IMR-90 (cell line): ENCODE results near the gene OPN4. TPM values are rescaled to one million over a fixed set of nuclear protein-coding genes. Genes with fewer than 3 reads are reported as not detected.

Source experiments
- ATAC-seq: fragments of 200-7000 bp; cut with Tn5 transposase; 2 replicates; pipeline ENCODE4 v1.9.1; 2020; ENCODE audit warnings: low read depth, mild to moderate bottlenecking, moderate library complexity
- BruUV-seq: library from RNA; stranded (reverse); fragments of 400-500 nt; replicated peaks from 2 replicates; lab custom pipeline; 2021; lab: Mats Ljungman, UMichigan
- CTCF ChIA-PET: fragments of 300-600 bp; formaldehyde crosslinking; extraction: SDS; loops from one replicate; lab custom pipeline; 2021; ENCODE audit warnings: antibody characterized with exemption; lab: Yijun Ruan, JAX
- POLR2A ChIA-PET: fragments of 300-600 bp; sonication (Branson Sonifier 250); formaldehyde crosslinking; loops from one replicate; lab custom pipeline; 2022; ENCODE audit warnings: antibody characterized with exemption; ENCODE audit not compliant: unreplicated experiment; lab: Charles Lee
- DNase-seq: peaks from one replicate; pipeline ENCODE4 v3.0.0; 2013
- H2AFZ ChIP-seq: replicated peaks from 2 replicates; pipeline ENCODE3; 2013; ENCODE audit warnings: low read length, mild to moderate bottlenecking; ENCODE audit not compliant: poor library complexity
- H2AK5ac ChIP-seq: 2 replicates; pipeline ENCODE4 v1.6.1; 2013; ENCODE audit warnings: low read depth, low read length, inconsistent platforms
- H2AK9ac ChIP-seq: replicated peaks from 2 replicates; pipeline ENCODE3; 2013; ENCODE audit warnings: mild to moderate bottlenecking, low read depth, low read length, moderate library complexity; ENCODE audit not compliant: poor library complexity
- H2BK120ac ChIP-seq: 2 replicates; pipeline ENCODE4 v1.6.1; 2013; ENCODE audit warnings: low read depth, low read length, inconsistent platforms
- H2BK15ac ChIP-seq: 3 replicates; pipeline ENCODE4 v1.6.1; 2013; ENCODE audit warnings: low read depth, low read length, inconsistent platforms
- H2BK20ac ChIP-seq: 2 replicates; pipeline ENCODE4 v1.6.1; 2013; ENCODE audit warnings: low read depth, mild to moderate bottlenecking, inconsistent platforms, low read length, moderate library complexity
- H2BK5ac ChIP-seq: 2 replicates; pipeline ENCODE4 v1.6.1; 2013; ENCODE audit warnings: mild to moderate bottlenecking, low read depth, low read length, inconsistent platforms; ENCODE audit not compliant: poor library complexity, severe bottlenecking
- H3K14ac ChIP-seq: replicated peaks from 2 replicates; pipeline ENCODE4 v1.6.1; 2013; ENCODE audit warnings: low read depth, low read length, inconsistent platforms
- H3K18ac ChIP-seq: 2 replicates; pipeline ENCODE4 v1.6.1; 2013; ENCODE audit warnings: low read depth, low read length, control low read depth
- H3K23ac ChIP-seq: 2 replicates; pipeline ENCODE4 v1.6.1; 2013; ENCODE audit warnings: low read depth, low read length, inconsistent platforms
- H3K27ac ChIP-seq: 2 replicates; pipeline ENCODE4 v1.5.1; 2013; ENCODE audit warnings: mild to moderate bottlenecking, control low read depth, low read length; ENCODE audit not compliant: insufficient read depth
- H3K27me3 ChIP-seq: 2 replicates; pipeline ENCODE4 v1.6.1; 2013; ENCODE audit warnings: low read length; ENCODE audit not compliant: control insufficient read depth, insufficient read depth
- H3K36me3 ChIP-seq: 2 replicates; pipeline ENCODE4 v1.6.1; 2013; ENCODE audit warnings: low read length, mixed read lengths; ENCODE audit not compliant: control insufficient read depth, insufficient read depth
- H3K4ac ChIP-seq: 2 replicates; pipeline ENCODE4 v1.6.1; 2013; ENCODE audit warnings: low read depth, low read length, inconsistent platforms
- H3K4me1 ChIP-seq: 2 replicates; pipeline ENCODE4 v1.6.1; 2013; ENCODE audit warnings: low read length, mixed read lengths; ENCODE audit not compliant: control insufficient read depth, insufficient read depth
- H3K4me2 ChIP-seq: 2 replicates; pipeline ENCODE4 v1.6.1; 2013; ENCODE audit warnings: low read depth, mild to moderate bottlenecking, control low read depth, low read length, moderate library complexity
- H3K4me3 ChIP-seq: 2 replicates; pipeline ENCODE4 v1.5.1; 2013; ENCODE audit warnings: low read depth, mild to moderate bottlenecking, control low read depth, low read length, moderate library complexity; ENCODE audit not compliant: insufficient read depth
- H3K56ac ChIP-seq: 2 replicates; pipeline ENCODE4 v1.6.1; 2013; ENCODE audit warnings: low read length, inconsistent platforms; ENCODE audit not compliant: insufficient read depth; ENCODE audit errors: extremely low read depth
- H3K79me1 ChIP-seq, 2 experiments: 2 replicates each; pipeline ENCODE4 v1.6.1; 2013; ENCODE audit warnings: low read length in 2 of 2, inconsistent platforms in 1 of 2, low read depth in 1 of 2
- H3K9ac ChIP-seq: 2 replicates; pipeline ENCODE4 v1.6.1; 2013; ENCODE audit warnings: low read depth, low read length, control low read depth
- H3K9me1 ChIP-seq: 2 replicates; pipeline ENCODE4 v1.6.1; 2013; ENCODE audit warnings: low read length, inconsistent platforms; ENCODE audit not compliant: insufficient read depth
- H3K9me3 ChIP-seq: 2 replicates; pipeline ENCODE4 v1.6.1; 2013; ENCODE audit warnings: low read length; ENCODE audit not compliant: control insufficient read depth, insufficient read depth
- H4K20me1 ChIP-seq: 2 replicates; pipeline ENCODE4 v1.6.1; 2013; ENCODE audit warnings: low read length, inconsistent platforms; ENCODE audit not compliant: insufficient read depth
- H4K5ac ChIP-seq: 2 replicates; pipeline ENCODE4 v1.6.1; 2013; ENCODE audit warnings: mild to moderate bottlenecking, low read depth, low read length, control low read depth
- H4K8ac ChIP-seq, 2 experiments: 2 replicates each; pipeline ENCODE4 v1.6.1; 2013; ENCODE audit warnings: low read depth in 2 of 2, low read length in 2 of 2, control low read depth in 1 of 2, inconsistent platforms in 1 of 2
- H4K91ac ChIP-seq: 2 replicates; pipeline ENCODE4 v1.6.1; 2013; ENCODE audit warnings: low read depth, low read length, inconsistent platforms; ENCODE audit not compliant: insufficient read depth
- CEBPB ChIP-seq: IDR thresholded peaks from 2 replicates; pipeline ENCODE4 v1.6.1; 2012; ENCODE audit warnings: low read depth, low read length, improper control_type of control experiment
- CHD1 ChIP-seq: IDR thresholded peaks from 2 replicates; pipeline ENCODE4 v1.6.1; 2012; ENCODE audit warnings: low read depth, low read length, improper control_type of control experiment
- MAFK ChIP-seq: IDR thresholded peaks from 2 replicates; pipeline ENCODE4 v1.6.1; 2012; ENCODE audit warnings: low read depth, low read length, improper control_type of control experiment
- MAZ ChIP-seq: IDR thresholded peaks from 2 replicates; pipeline ENCODE4 v1.6.1; 2012; ENCODE audit warnings: low read depth, mild to moderate bottlenecking, low read length, improper control_type of control experiment, moderate library complexity, borderline replicate concordance
- POLR2A ChIP-seq: IDR thresholded peaks from 2 replicates; pipeline ENCODE4 v1.6.1; 2012; ENCODE audit warnings: mild to moderate bottlenecking, low read depth, low read length
- RAD21 ChIP-seq: IDR thresholded peaks from 2 replicates; pipeline ENCODE4 v1.6.1; 2012; ENCODE audit warnings: low read length, improper control_type of control experiment
- RCOR1 ChIP-seq: IDR thresholded peaks from 2 replicates; pipeline ENCODE4 v1.6.1; 2012; ENCODE audit warnings: mild to moderate bottlenecking, low read length, improper control_type of control experiment; ENCODE audit not compliant: insufficient replicate concordance
- USF2 ChIP-seq: fragments of 150-350 bp; IDR thresholded peaks from 2 replicates; pipeline ENCODE4 v1.6.1; 2017; ENCODE audit warnings: mild to moderate bottlenecking, antibody characterized with exemption, low read length, low read depth
- WGBS, 2 experiments: methylation state at CpG; one replicate each; pipeline versions ENCODE4 v1.1.5 to v1.1.7; 2013; ENCODE audit warnings: missing lambda C conversion rate in 2 of 2; ENCODE audit not compliant: insufficient read length in 1 of 2; ENCODE audit errors: extremely low coverage in 2 of 2; 5-methylcytosine and 5-hydroxymethylcytosine counted together
- dilution Hi-C: fragments of 300-500 bp; cut with HindIII; formaldehyde crosslinking; loops from one replicate; pipeline ENCODE4 v1.14.3; 2018; ENCODE audit warnings: low sequenced_read_pairs; ENCODE audit not compliant: unreplicated experiment
- in situ Hi-C: fragments of 300-500 bp; cut with MboI; formaldehyde crosslinking; loops from 3 replicates; pipeline ENCODE4 v1.14.3; 2019; ENCODE audit warnings: low sequenced_read_pairs, inconsistent platforms, mixed read lengths
- intact Hi-C: fragments of 100-400 bp; cut with micrococcal nuclease; formaldehyde crosslinking; loops from 2 replicates; pipeline ENCODE4 v1.10.0; 2022
- polyA plus RNA-seq, 3 experiments: library from polyadenylated mRNA; depleted of rRNA; stranded (reverse); fragments of >200 nt; gene quantifications; 2 replicates each; pipeline ENCODE4 v1.2.3, GENCODE V29; 2012; ENCODE audit warnings: low replicate concordance in 1 of 3
- total RNA-seq: library from RNA; depleted of rRNA; stranded (reverse); fragments of >200 nt; gene quantifications from 2 replicates; pipeline ENCODE4 v1.2.3, GENCODE V29; 2012

Gene OPN4
- total and polyA plus RNA-seq, 2 of the 4 experiments (the other 2 are of a cell fraction) = 0.03 TPM; not detected in 1

GRCh38 chr10:86685893-86686632, 31.7 kb downstream of the OPN4 start:
- Histone ChIP-seq H3K56ac (no peak overlapping the region), H3K9me1 (peaks cover 15% of the 10 kb centered on the region), H3K27ac (no peak overlapping the region), H3K4me2 (no peak overlapping the region), H2AK9ac (no peak overlapping the region), H4K8ac (no peak overlapping the region; a peak in 2 of 4 replicates), H2AK5ac (peak overlapping the region; percentile 84; the same call in 1 of the 2 replicates), H2BK15ac (peak overlapping the region; percentile 68; the same call in 1 of the 3 replicates), H3K4me1 (peaks cover 29% of the 10 kb centered on the region), H2AFZ (no peak overlapping the region), H3K14ac (no peak overlapping the region), H4K5ac (no peak overlapping the region; the same call in 1 of the 2 replicates), H3K36me3 (no peaks in the 10 kb centered on the region), H2BK20ac (peak overlapping the region; percentile 58; the same call in 1 of the 2 replicates), H3K23ac (no peak overlapping the region), H4K20me1 (no peaks in the 10 kb centered on the region), H3K4me3 (no peak overlapping the region), H3K27me3 (no peaks in the 10 kb centered on the region), H3K79me1 (no peaks in the 10 kb centered on the region), H3K4ac (peak overlapping the region; percentile 99), H2BK120ac (peak overlapping the region; percentile 100), H4K91ac (peak overlapping the region; percentile 76), H3K9me3 (no peaks in the 10 kb centered on the region), H2BK5ac (peak overlapping the region; percentile 2), H3K9ac (no peak overlapping the region), H3K18ac (peak overlapping the region; percentile 31; the same call in 1 of the 2 replicates)
- in situ Hi-C loops (no loop called here), dilution Hi-C loops (no loop called here), intact Hi-C loops (no loop called here)
- ChIA-PET POLR2A (interaction anchor here (0.6 to 0.7 kb wide), 3 partner anchors 72 to 286 kb away, joined by 4 to 19 read pairs (median 6); no protein-coding TSS in a partner anchor), CTCF (no interaction called here)
- no TSS peak for BruUV-seq
- DNase-seq = no peak
- WGBS, 2 experiments = no CpG with 5 or more reads among the region's 13 CpGs
- TF ChIP-seq USF2 (no peak), POLR2A (no peak), CHD1 (no peak), MAZ (no peak), MAFK (no peak), RCOR1 (no peak), RAD21 (no peak), CEBPB (no peak)
- ATAC-seq = no peak
